GM18909 (cell line): Measurements from ENCODE around the gene CLCN4.
A peak's percentile ranks its signal among the peaks of the same experiment; 100 is the strongest.

Source experiments
- ATAC-seq: cut with Tn5 transposase; IDR thresholded peaks from one replicate; pipeline ENCODE4 v1.9.1; 2021; ENCODE audit warnings: mild to moderate bottlenecking; ENCODE audit not compliant: unreplicated experiment, poor library complexity

CLCN4 gene

DNA sequence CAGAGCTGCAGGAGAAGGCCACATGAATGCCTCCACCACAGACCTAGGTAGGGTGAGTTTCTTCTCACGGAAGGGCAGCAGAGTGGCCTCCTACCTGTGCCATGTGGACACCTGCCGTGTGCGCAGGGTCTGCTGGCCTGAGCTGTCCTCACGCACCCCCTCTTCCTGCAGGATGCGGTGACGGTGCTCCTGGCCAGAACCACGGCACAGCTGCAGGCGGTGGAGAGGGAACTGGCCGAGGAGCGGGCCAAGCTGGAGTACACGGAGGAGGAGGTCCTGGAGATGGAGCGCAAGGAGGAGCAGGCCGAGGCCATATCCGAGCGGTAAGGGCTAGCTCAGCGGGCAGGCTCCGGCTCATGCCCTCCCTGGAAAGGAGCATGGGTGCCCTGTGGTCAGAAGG, 28.4 kb upstream of the CLCN4 start:
- no peak for ATAC-seq

DNA sequence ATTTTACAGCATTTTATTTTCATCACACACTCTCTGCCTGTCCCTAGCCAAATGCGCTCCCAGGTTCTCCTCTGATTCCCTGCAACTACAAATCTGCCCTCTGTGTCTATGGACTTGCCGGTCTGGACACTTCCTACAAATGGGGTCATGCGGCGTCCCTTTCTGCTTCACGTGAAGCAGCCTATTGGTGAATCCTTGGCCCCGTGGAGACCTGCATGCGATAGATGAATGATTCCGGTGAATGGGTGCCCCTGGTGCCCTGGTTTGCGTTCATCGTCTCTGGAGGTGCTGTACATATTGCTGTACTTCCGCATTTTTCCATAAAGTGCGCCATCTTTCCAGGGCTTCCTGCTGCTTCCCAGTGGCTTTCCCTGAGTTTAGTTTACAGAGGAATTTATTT, 27.5 kb upstream of the CLCN4 start:
- no peak for ATAC-seq

DNA sequence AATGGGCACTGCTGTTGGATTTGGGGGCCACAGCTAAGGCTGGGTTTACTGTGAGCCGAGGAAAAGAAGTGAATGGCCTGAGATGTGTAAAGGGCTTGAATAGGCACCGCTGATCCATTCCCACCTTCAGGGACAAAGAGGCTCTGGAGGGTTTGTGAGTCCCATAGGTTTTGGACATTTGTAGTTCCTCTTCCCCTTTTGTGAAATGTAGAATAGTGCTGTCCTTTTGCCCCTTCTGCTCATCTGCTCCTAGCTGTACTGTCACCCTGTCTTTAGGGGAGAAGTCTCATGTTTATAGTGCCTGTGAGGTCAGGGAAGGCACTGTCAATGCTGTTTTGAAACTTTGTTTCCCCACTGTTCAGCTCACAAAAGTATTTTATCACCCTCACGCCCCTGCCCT, 26.4 kb upstream of the CLCN4 start:
- ATAC-seq = no peak

DNA sequence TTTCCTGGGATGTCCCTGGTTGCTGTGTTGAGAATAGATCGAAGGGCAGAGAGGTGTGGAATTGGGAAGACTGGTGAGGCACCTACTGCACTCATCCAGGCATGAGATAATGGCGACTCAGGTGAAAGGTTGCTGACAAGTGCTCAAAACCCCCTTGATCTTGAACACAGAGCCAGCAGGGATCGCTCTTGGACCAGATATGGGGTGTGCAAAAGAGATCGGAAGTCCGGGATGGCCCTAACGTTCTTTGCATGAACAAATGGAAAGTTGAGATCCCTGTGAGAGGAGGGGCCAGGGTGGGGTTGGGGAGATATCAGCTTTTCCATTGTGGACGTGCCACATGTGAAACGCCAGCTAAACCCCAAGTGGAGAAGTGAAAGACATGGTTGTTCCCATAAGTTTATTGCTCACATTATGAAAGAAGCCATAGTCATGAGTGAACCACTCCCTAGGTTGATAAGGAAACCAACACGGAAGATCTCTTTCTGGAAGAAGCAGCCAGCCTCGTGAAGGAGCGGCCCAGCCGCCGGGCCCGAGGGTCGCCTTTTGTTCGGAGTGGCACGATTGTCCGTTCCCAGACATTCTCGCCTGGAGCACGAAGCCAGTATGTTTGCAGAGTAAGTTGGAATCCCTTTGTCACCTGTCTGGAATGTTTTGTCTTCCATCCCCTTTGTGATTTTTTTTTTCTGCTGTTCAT, 22.6 kb upstream of the CLCN4 start:
- no peak for ATAC-seq

DNA sequence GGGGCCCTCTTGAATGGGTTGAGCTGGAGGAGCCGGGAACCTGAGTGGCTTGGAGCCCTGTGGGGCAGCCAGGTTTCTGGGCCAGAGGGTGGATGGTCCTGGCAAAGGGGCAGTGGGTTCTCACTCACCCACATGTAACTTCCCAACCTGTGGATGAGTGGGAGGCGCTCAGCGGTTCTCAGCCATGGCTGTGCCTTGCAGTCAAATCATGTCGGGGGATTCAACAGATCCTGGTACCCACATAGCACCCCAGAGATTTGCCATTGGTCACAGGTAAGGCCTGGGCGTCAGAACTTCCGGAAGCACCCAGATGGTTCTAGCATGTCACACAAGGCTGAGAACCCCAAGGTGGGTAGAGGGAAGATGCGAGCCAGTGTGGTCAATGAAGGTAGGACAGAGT, 21.9 kb upstream of the CLCN4 start:
- no peak for ATAC-seq

- ATAC-seq = no peak
Observed at GRCh38 chrX:10135561-10136399, 21.0 kb upstream of the CLCN4 start.

DNA sequence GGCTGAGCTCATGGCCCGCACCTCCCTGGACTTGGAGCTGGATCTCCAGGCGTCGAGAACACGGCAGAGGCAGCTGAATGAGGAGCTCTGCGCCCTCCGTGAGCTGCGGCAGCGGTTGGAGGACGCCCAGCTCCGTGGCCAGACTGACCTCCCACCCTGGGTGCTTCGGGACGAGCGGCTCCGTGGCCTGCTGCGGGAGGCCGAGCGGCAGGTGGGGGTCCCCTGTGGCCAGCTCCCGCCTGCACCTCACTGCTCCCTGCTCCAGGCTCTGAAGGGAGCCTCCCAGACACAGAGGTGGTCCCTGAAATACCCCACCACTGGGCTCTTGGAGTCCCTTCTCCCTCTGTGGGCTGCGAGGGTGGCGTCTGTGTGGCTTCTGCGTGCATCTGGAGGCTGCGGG, 18.0 kb upstream of the CLCN4 start:
- ATAC-seq = no peak

GRCh38 chrX:10140264-10140663, 16.5 kb upstream of the CLCN4 start:
- no peak for ATAC-seq

- ATAC-seq = no peak
Observed at GRCh38 chrX:10142041-10142599, 14.7 kb upstream of the CLCN4 start.

DNA sequence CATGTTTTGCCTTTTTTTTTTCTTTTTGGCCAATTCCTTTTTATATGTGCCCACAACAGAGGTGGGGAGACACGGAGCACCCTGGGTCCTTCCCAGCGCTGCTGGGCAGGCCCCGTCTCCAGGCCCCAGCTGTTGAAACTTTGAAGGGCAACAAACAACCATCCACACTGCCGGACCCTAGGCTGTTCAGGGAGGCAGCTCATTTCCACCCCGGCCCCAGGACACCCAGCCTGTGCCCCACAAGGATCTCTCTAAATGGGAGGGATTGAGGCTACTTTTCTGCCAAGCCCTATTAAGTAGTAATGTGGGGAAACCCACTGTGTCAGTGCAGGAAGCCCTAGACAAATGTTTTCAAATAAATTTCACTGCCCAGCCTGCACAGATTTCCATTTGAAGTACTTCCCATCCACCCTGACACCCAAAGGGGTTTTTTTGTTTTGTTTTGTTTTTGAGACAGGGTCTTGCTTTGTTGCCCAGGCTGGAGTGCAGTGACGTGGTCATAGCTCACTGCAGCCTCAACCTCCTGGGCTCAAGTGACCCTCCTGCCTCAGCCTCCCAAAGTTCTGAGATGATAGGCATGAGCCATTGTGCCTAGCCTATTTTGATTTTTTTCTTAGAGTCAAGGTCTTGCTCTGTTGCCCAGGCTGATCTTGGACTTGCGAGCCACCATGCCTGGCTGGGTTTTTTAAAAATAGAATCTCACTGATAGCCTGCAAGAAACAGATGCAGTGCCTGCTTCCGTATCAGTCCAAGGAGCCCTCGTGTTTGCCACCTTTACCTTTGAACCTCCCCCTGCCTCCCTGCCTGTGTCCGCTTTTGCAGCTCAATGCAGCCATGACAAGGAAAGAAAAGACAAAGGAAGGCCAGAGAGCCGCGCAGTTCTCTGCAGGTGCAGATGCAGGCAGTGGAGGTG, 13.4 kb upstream of the CLCN4 start:
- ATAC-seq = no peak

DNA sequence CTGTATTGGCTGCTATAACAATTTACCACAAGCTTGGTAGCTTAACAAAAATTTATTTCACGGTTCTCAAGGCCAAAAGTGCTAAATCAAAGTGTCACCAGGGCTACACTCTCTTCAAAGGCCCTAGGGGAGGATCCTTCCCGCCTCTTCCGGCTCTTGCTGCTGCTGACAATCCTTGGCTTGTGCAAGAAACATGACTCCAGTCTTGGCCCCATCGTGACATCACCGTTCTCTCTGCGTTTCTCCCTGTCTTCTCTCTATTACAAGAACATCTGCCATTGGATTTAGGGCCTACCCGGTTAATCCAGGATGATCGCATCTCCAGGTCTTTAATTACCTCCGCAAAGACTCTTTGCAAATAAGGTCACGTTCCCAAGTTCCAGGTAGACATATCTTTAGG, 10.4 kb upstream of the CLCN4 start:
- no peak for ATAC-seq

DNA sequence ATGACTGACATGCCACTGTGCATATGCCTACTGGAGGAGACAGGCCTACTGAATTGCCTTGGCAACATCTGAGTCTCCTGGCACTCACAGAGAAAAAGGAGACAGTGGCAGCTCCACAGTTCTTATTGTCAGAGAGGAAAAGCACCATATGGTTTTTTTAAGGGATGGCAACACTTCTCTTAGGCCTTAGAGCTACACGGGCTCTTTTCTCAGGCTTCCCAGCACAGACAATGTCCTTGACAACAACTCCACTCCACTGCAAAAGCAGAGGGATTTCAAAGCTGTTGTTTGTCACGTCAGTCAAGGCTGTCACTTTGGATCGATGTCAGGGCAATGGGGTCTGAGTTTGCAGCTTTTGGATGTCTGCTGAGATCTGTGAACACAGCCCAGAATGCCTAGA, 4.7 kb upstream of the CLCN4 start:
- no peak for ATAC-seq

DNA sequence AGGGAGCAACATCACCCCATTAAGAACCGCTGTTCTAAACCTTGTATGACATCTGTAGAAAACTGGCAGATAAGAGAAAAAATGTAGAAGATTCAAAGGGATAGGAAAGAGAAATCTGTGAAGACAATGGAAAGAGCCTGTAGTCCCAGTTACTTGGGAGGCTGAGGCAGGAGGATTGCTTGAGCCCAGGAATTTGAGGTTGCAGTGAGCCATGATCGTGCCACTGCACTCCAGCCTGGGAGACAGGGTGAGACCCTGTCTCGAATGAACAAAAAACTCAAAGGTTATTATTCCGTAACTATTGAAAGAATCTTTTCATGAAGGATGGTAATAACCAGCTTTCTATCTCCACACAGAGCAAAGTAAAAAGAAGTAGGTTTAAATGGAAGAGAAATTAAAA, 1.6 kb upstream of the CLCN4 start:
- ATAC-seq = no peak

- no peak for ATAC-seq
Observed at GRCh38 chrX:10157032-10157341, 212 bp downstream of the CLCN4 start.

DNA sequence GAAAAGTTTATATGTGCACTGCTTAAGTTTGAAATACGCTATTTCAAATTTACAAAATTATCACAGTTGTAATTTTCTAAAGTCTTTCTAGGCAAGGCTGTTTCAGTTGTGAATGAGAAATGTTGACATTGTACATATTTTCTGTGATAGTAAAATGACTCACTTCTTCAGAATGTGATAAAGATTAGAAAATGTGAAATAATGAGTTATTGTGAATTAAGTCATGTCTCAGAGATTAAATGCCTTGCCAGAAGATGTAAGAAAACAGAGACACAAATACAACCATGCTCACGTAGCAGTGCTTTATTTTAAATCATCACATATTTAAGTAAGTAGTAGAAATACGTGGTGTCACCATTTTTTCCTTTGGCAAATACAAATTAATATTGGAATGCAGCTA, 768 bp downstream of the CLCN4 start:
- ATAC-seq = no peak

- ATAC-seq = peak; percentile 53
Observed at GRCh38 chrX:10158279-10159144, 1.7 kb downstream of the CLCN4 start.

- ATAC-seq = no peak
Observed at GRCh38 chrX:10159145-10159468, 2.3 kb downstream of the CLCN4 start.

DNA sequence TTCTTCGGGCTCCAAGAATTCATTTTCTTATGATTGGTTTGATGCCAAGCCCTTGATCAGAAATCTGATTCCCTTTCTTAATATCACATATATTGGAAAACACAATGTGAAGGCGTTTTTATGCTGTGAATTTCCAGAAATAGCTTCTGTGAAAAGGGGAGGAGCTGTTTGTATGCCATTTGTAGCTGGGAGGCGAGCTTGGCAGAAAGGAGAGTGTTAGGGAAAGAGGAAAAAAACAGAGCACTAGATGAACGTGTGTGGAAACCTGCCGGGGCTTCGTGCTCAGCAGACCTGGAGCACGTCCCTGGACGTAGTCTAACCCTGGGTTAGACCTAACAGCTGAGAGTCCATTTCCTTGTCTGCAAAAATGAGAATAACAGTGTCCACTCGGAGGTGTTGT, 3.4 kb downstream of the CLCN4 start:
- ATAC-seq = no peak

GRCh38 chrX:10163031-10163430, 6.3 kb downstream of the CLCN4 start:
- ATAC-seq = no peak

DNA sequence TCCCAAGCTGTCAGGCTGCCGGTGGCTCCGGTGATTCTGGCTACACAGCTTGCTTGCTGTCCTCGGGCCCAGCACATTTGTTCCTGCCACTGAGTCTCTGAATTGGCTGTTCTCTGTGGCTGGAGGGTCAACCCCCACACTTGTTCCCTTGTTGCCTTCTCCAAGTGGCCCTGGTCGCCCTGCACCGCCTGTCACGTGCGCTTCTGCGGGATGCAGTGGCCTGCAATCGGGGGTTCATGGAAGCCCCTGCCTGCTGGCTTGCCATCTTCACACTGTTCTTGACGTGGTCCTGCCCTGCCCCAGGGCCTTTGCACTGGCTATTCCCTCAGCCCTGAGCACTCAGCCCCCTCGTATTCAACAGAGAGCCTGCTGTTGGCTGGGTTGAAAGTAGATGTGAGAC, 8.1 kb downstream of the CLCN4 start:
- ATAC-seq = no peak
